Activated CD8-positive, alpha-beta memory T cell treated with anti-CD3 and anti-CD28 coated beads, Interleukin-2, amount 50 U/mL, for 1 hour (primary cell): ENCODE results near the gene RTN3.

Source experiments
- DNase-seq: peaks from one replicate; pipeline ENCODE4 v3.0.0-alpha.2; 2020; ENCODE audit errors: extremely low read depth

The RTN3 gene

DNA sequence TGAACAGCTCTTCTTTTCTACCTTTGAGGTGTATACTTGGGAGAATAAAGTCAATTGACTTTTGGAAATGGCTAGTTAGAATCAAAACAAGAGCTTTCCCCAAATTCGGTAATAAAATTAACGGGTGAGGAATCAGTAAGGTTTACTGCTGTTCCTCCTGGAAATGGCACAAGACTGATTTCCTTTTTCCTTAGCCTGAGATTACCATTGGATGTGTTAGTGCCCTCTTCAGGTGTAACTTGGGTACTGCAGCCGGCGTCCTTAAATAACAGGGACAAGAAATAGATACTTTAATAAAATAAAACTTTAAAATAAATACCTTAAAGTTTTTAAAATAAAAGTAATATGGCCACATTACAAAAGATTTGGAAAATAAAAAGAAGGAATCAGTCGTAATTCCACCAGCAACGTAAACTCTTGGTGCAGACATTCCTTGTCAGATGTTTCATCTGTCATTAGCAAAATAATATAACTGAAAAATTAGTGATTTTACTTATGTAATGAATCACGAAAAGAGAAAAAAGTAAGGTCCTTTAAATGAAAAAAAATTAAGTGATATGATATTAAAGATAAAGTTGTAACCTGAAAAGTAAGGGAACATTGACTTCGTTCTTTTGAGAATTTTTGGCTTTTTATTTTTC lies 57.5 kb downstream of the RTN3 start:
- peak; percentile 10 for DNase-seq

GRCh38 chr11:63745304-63746170 lies 64.2 kb downstream of the RTN3 start:
- DNase-seq, result no peak

GRCh38 chr11:63747011-63747410 lies 65.7 kb downstream of the RTN3 start:
- no peak for DNase-seq

DNA sequence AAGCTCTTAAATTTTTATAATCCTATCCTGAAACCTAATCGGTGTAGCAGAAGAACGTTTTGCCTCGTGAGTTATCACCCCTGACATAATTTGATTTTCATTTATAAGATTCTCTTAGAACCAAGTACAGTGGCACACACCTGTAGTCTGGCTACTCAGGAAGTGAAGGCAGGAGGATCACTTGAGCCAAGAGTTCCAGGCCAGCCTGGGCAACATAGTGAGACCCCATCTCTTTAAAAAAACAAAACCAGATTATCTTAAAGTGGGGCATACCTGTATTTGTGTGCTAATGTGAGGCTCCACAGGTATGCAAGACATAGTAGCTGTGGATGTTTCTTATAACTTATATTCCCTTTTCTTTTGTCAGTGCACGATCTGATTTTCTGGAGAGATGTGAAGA lies 68.3 kb downstream of the RTN3 start:
- no peak for DNase-seq

DNA sequence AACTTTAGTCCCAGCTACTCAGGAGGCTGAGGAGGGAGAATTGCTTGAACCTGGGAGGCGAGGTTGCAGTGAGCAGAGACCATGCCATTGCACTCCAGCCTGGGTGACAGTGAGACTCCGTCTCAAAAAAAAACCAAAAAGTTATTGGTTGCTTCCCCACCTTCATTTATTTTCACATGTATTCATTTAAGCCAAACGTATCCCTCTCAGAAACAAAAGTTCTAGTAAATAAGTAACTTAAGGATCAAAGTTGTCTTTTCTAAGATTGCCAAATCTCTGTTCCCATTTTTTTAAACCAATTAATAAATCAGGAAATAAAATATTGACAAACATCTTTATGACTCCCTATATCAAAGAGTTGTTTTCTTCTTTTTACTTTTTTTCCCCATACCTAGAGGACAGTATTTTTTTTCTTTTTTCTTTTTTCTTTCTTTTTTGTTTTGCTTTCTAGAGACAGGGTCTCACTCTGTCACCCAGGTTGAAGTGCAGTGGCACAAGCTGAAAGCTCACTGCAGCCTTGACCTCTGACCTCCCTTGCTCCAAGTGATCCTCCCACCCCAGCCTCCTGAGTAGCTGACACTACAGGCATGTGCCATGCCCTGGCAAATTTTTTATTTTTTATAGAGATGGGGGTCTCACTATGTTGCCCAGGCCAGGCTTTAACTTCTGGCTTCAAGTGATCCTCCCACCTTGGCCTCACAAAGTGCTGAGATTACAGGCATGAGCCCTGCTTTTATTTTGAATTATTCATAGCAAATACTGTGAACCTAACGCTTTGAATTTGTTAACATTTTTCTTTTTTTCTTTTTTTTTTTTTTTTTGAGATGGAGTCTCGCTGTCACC lies 75.8 kb downstream of the RTN3 start:
- no peak for DNase-seq

DNA sequence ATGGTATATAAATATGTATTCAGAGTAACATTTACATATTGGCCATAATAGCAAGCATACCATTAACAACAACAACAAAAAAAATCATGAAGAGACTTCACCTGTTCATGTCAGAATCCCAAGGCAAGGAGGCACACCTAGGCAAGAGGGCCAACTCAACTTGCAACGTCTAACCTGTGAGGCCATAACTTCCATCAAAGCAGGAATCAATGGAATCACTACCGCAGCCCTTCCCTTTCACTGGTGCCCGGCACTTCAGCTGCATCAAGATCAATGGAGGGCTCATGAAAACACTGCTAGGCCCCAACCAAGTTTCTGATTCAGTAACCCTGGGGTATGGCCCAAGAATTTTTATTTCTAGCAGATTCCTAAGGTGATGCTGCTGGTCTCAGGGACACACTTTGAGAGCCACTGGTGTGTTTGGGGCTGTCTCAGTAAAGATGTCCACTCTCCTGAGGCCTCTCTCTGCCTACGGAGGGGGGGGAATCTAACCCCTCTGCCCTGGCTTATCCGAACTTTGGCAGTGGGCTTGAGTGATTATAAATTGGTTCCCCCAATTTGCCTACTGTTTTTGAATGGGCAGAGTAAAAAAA lies 79.3 kb downstream of the RTN3 start:
- DNase-seq, result no peak

DNA sequence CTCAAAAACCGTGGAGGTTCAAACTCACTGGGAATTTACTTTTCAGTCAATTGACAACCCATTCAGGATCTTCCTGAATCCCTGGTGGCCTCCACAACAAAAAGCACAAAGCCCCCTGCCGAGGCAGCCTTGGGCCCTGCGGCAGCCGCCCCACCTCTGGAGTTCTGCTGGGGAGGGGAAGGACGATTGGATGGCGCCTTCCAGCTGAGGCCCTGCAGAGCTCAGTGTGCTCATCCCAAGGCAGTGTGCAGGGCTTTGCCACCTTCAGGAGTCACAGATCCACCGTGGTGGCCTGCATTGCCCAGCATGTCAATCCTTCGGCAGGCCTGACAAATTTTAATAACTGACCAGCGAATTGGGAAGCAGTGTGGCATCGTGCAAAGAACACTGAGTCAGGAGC lies 79.9 kb downstream of the RTN3 start:
- DNase-seq, result no peak

- no peak for DNase-seq
Observed at GRCh38 chr11:63761931-63762653, 80.8 kb downstream of the RTN3 start.

GRCh38 chr11:63762654-63763495 lies 81.6 kb downstream of the RTN3 start:
- DNase-seq, result no peak

- DNase-seq, result no peak
Observed at GRCh38 chr11:63763496-63764339, 82.4 kb downstream of the RTN3 start.

- DNase-seq, result no peak
Observed at GRCh38 chr11:63764340-63764678, 83.0 kb downstream of the RTN3 start.

DNA sequence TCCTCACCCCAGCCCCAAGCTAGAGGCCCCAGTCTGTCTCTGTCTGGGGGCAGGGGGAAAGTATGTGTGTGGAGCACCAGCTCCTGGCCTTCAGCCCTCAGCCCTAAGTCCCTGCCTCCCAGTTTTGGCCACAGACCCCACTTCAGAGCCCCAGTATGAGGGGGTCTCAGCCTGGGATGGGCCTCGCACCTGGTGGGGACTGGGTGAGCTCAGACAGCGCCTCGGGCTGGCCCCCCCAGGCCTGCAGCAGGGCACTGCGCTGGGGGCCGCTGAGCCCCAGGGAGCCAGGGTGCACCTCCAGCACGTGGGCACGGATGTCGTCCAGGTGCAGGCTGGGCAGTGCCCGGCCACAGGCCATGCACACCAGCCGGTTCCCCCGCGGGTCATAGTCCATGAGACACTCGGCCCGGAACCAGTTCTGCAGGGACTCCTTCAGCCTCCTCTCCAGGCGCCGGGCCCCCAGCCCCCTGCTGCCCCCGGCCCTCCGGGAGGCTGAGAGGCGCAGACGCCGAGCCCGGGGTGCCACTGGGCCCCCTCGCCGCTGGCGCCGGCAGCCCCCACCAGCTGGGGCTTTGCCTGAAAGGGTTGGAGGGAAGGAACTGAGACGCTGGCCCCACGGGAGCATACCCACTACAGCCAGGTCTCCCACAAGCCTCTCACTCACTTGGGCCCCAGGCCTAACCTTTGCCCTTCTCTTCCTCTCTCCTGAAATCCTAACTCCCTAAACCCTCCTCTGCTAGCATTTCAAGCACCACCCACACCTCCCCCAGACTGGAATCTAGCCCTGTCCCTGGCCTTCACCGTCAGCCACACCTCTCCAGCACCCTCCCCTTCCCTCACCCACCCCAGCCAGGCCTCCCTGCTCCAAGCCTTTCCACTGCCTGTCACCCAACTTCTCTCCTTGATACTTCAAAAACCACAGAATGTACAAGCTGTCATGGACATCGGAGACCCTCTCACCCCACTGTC lies 83.7 kb downstream of the RTN3 start:
- no peak for DNase-seq

DNA sequence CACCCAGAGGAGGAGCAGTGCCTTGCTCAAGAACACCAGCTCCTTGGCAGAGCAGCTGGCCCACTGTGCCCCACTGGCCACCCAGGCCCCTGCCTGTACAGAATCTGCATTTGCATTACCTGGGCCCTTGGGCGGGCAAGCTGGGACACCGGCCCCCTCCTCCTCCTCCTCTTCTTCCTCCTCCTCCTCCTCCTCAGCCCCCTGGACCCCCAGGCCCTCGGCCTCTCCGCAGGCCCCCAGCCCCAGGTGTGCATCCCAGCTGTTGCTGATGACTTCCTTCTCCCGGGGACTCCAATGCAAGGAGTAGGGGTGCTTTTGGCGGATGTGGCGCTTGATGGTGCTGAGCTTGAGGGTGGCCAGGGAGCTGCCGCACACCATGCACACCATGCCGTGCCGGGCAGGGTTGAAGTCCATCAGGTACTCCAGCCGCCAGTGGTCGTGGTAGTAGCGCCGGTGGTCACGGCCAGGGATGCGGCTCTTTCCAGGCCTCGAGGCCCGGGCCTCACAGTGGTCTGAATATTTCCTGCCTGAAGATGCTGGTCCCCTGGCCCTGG lies 84.5 kb downstream of the RTN3 start:
- no peak for DNase-seq

GRCh38 chr11:63766531-63767235 lies 85.4 kb downstream of the RTN3 start:
- no peak for DNase-seq

DNA sequence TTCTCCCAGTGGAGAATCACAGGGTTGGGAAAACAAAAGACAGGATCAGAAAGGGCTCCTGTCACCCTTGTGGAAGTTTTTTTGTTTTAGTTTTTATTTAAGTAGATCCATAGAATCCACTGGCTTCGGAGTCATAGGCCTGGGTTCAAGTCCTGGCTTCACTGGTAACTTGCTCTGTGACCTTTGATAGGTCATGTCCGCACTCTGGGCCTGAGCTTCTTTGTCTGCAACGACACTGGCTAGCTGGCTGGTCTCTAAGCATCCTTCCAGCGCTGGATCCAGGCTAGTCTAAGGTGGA lies 85.9 kb downstream of the RTN3 start:
- DNase-seq, result no peak

- no peak for DNase-seq
Observed at GRCh38 chr11:63767565-63768236, 86.4 kb downstream of the RTN3 start.
